SKM-1 (cell line): ENCODE measurements around the gene LUZP2.
"Not testable (repeated sequence)": the region's sequence is repeated elsewhere in the genome, so short reads cannot be mapped to it uniquely, and the experiment has no call there.

Experiments used
- DNase-seq: peaks from one replicate; lab custom pipeline; 2025; ENCODE audit not compliant: unreplicated experiment; lab: John Stamatoyannopoulos, UW

LUZP2 gene

GRCh38 chr11:24891845-24892492, 395.1 kb downstream of the LUZP2 start:
- DNase-seq = not testable (repeated sequence)

- no peak for DNase-seq
Observed at GRCh38 chr11:24896118-24896835, 399.4 kb downstream of the LUZP2 start.

GRCh38 chr11:24900514-24900913, 403.7 kb downstream of the LUZP2 start:
- no peak for DNase-seq

GRCh38 chr11:24900960-24901549, 404.2 kb downstream of the LUZP2 start:
- no peak for DNase-seq

- no peak for DNase-seq
Observed at GRCh38 chr11:24903555-24903954, 406.7 kb downstream of the LUZP2 start.

DNA sequence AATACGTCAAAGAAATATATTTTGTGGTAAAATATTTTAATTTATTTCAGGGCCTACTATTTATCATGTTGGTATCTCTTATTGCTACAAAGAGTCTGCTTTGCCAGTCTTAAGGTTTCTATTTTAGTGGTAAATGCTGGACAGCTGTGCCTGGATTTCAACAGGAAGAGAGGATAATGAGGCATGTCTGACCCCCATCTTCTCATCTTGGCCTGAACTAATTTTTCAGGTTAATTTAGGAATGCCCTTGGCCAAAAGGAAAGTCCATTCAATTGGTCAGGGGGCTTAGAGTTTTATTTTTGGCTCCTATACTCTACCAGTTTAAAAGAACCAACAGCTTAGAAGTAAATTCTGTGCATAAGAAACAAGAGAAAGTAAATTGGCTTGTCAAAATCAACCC, 428.2 kb downstream of the LUZP2 start:
- DNase-seq = no peak

DNA sequence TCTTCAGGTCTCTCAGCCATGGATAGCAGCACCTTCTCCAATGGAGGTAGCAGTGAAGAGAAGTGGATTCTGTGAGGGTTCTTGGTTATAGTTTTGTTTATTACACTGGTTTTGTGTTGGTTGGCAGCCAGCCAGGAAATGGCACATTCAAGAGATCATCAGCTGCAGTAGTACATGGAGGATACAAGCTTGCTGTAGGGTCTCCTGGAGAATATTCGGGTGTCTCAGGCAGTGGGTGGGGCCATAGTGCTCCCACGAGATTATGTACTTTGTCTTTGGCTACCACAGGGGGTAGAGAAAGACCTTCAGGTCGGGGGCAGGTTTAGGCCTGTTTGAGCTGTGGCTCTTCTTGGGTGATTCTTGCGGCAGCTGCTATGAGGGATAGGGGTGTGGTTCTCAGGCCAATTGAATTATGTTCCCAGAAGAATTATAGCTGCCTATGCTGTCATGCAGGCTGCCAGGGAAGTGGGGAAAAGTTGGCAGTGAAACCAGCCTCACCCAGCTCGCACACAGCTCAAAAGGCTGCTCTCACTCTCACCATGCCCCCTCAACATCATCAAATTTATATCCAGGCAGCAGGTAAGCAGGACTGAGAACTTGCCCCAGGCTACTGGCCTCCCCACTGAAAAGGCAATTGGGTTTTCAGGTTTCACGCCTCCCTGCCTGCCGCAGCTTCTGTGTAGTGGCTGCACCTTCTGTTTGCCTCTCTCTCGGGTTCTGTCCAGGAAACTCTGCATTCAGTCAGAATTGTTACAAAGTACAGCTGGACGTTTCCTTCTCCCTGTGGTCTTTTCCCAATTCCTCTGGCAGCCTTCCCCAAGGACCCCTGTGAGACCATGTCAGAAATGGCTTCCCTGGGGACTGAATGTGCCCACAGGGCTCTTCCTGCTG, 435.5 kb downstream of the LUZP2 start:
- DNase-seq = no peak

DNA sequence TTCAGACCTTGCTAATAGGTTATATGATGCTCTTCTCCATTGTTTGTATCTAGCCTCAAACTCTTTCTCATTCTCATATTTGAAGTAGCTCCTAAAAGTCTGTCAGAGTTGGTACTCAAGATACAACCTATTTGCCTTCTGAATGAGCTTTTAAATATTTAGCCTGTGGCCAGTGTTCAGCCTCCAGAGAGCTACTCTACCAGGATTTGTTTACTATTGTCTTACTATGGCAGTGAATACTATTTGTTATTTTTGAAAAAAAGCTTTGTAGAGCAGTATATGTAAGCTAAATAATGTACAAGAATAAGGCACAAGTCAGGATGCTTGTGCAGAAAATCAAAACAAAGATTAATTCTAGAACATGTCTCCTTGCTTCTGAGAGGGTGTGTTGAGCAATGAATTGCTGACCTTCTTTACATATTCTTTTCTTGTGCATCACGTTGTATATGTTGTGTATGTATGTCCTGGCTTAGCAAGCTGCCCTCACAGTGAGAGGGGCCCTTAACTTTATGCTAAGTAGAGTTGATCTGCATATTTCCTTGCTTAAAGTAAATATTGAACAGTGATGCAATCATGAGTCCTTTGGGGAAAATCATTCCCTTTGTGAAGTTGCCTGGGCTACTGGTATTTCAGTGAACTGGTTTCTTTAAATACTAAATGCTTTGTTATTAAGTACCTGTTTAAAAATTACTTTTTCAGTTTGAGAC, 438.0 kb downstream of the LUZP2 start:
- no peak for DNase-seq

DNA sequence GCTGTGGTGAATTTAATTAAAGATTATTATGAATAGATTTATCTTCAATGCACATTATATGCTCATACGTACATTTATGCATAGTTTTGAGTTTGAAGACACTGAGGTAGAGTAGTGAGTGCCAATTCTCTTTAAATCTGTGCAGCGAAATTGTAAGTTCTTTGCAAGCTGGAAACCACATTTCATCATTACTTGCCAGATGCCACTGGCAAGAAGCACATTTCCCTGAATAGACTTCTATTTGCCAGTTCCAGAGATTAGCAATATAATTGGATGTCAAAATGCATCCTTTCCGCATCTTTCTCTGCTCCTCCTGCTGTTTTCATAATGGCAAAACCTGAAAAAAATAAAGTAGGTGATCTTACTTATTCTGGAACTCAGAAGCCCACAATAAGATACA, 448.0 kb downstream of the LUZP2 start:
- DNase-seq = no peak

DNA sequence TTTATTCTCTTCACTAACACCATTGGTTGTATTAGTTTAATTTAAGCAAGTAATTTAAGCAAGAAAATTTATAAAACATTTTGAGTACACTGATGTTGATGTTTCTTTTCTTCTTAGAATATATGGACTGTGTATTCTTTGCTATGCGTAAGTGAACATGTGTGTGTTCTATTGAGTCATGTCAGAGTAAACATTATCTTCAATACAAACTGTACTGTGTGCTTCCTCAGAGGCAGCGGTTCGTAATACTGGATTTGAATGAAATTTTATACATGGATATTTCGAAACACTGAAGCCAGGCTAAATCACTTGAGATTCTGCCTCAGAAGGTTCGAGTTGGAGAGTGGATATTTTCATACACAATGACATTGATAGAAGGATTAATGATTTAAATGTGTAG, 452.6 kb downstream of the LUZP2 start:
- DNase-seq = no peak

DNA sequence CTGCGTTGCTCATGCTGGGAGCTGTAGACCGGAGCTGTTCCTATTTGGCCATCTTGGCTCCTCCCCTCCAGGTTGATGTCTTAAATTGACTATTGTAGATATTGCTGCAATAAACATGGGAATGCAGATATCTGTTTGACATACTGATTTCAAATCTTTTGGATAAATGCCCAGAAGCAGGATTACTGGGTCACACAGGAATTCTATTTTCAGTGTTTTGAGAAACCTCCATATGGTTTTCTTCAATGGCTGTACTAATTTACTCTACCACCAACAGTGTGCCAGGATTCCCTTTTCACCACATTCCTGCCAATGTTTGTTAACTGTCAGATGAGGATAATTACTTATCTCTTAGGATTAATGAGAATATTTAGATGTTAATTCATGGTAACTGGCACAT, 467.0 kb downstream of the LUZP2 start:
- no peak for DNase-seq

DNA sequence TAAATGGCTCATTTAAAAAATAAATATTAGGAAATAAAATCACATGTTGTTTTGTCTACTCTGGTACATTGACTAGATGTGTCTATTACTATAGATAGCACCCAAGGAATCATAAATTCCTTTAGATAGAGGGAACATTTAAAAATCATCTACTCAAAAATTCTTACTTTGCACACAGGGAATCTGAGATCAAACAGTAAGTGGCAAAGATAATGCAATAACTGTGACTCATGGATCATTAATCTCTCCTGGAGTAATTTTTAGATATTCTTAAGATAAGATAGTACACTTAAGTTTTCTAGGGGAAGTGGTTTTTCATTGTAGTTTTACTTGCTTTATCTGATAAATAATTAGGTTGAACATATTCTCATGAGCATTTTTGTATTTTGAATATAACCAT, 468.9 kb downstream of the LUZP2 start:
- no peak for DNase-seq

- DNase-seq = not testable (repeated sequence)
Observed at GRCh38 chr11:24993903-24994302, 497.1 kb downstream of the LUZP2 start.

DNA sequence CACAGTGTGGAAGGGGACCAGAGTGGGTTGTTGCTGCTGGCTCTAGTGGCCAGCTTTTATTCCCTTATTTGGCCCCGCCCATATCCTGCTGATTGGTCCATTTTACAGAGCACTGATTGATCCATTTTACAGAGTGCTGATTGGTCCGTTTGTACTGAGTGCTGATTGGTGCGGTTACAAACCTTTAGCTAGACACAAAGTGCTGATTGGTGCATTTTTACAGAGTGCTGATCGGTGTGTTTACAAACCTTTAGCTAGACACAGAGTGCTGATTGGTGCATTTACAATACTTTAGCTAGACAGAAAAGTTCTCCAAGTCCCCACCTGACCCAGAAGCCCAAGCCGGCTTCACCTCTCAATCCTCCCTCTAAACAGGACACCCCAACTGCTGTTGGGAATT, 503.1 kb downstream of the LUZP2 start:
- DNase-seq = not testable (repeated sequence)

GRCh38 chr11:25037431-25037830, 540.6 kb downstream of the LUZP2 start:
- no peak for DNase-seq

DNA sequence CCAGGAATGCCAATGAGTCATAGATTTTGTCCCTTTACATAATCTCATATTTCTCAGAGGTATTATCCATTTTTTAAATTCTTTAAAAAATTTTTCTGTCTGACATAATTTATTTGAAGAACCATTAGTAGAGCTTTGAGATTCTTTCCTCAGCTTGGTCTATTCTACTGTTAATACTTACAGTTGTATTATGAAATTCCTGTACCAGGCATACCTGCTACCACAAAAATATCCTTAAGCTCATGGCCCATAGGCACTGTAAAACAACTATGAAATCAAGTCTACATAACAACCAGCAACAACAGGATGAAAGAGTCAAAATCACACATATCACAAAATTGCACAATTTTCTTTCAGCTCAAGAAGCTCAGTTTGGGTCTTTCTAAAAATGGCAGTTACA, 541.3 kb downstream of the LUZP2 start:
- DNase-seq = no peak

DNA sequence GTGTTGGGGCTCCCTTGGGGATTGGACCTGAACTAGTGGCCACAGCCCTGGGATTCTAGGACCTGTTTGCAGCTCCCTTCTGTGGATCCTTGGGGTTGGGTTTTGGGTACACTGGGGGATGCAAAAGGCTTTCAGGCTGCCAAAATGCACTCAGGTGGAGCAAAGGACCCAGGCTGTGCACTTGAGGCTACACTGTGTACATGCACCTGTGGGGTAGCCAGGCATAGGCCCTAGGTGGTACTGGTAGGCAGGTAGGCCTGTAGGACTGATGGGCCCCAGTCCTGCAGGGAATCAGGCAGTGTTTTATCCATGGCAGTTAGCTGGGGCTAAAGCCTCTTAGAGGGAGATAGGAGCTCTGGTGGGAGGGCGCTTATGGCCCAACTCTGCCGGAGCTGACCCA, 542.3 kb downstream of the LUZP2 start:
- no peak for DNase-seq

- no peak for DNase-seq
Observed at GRCh38 chr11:25048632-25049031, 551.8 kb downstream of the LUZP2 start.

DNA sequence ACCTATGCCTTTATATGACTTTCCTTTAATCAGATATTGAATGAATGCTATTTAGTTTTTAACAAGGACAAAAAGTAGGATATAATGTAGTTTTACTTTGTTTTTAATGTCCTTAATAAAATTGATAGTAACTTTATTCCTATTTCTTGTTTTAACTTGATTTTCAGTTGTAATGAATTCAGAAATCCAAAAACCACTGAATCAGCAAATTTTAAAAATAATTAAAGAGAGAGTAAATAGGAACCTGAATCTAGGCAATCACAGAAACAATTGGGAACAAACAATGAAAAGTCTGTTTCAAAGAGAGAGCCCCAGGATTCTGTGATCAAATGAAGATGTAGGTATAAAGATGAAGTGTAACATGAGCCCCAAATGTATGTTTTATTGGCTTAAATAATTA, 556.0 kb downstream of the LUZP2 start:
- DNase-seq = no peak

DNA sequence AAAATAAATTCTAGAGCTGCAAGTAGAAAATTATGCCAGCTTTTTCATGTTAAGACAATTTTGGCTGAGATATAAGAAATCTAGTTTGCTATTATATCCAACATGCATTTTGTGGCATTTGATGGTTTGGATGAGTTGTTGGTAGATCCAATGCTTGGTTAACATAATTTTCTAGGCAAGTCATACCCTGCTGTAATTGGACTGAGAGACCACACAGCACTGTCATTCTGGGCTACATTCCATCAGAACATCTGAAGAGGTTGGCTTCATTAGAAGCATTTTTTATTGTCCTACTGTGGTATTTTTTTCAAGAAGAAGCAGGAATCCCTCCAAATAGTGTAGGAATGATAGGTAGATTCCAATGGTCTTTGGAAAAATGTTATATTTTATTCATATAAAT, 561.0 kb downstream of the LUZP2 start:
- no peak for DNase-seq

- DNase-seq = no peak
Observed at GRCh38 chr11:25065746-25066145, 568.9 kb downstream of the LUZP2 start.
